GM23248 (cell line): ENCODE measurements around the gene TRIM44. TPM values are rescaled to one million over a fixed set of nuclear protein-coding genes. Genes with fewer than 3 reads are reported as not detected.

ENCODE experiments used
- DNase-seq: peaks from one replicate; pipeline ENCODE4 v3.0.0-alpha.2; 2015
- H2AFZ ChIP-seq: fragments of 200-600 bp; sonication (generic); 2 replicates; pipeline ENCODE4 v1.6.1; 2016; ENCODE audit warnings: antibody characterized with exemption
- H3F3A ChIP-seq: fragments of 200-600 bp; sonication (generic); 2 replicates; pipeline ENCODE4 v1.6.1; 2016; ENCODE audit warnings: mild to moderate bottlenecking, antibody characterized with exemption, mixed run types; ENCODE audit not compliant: insufficient read depth
- H3K27ac ChIP-seq: fragments of 200-600 bp; sonication (generic); 2 replicates; pipeline ENCODE4 v1.5.1; 2016; ENCODE audit warnings: mild to moderate bottlenecking
- H3K27me3 ChIP-seq: fragments of 200-600 bp; sonication (generic); replicated peaks from 2 replicates; pipeline ENCODE4 v1.6.1; 2016; ENCODE audit warnings: mild to moderate bottlenecking; ENCODE audit not compliant: insufficient read depth
- H3K36me3 ChIP-seq: fragments of 200-600 bp; sonication (generic); 2 replicates; pipeline ENCODE4 v1.6.1; 2016; ENCODE audit warnings: low read depth, mild to moderate bottlenecking
- H3K4me1 ChIP-seq: fragments of 200-600 bp; sonication (generic); 2 replicates; pipeline ENCODE4 v1.6.1; 2016; ENCODE audit warnings: mild to moderate bottlenecking; ENCODE audit not compliant: insufficient read depth
- H3K4me2 ChIP-seq: fragments of 200-600 bp; sonication (generic); one replicate; pipeline ENCODE4 v1.6.1; 2016; ENCODE audit warnings: mild to moderate bottlenecking; ENCODE audit not compliant: unreplicated experiment
- H3K4me3 ChIP-seq: fragments of 200-600 bp; sonication (generic); 2 replicates; pipeline ENCODE4 v1.5.1; 2016; ENCODE audit warnings: mild to moderate bottlenecking
- H3K79me2 ChIP-seq: fragments of 200-600 bp; sonication (generic); 2 replicates; pipeline ENCODE4 v1.6.1; 2016; ENCODE audit warnings: mild to moderate bottlenecking; ENCODE audit not compliant: insufficient read depth
- H3K9ac ChIP-seq: fragments of 200-600 bp; sonication (generic); 2 replicates; pipeline ENCODE4 v1.6.1; 2016; ENCODE audit warnings: mild to moderate bottlenecking
- H3K9me2 ChIP-seq: fragments of 200-600 bp; sonication (generic); 2 replicates; pipeline ENCODE4 v1.6.1; 2016; ENCODE audit warnings: mixed run types, mild to moderate bottlenecking, moderate library complexity; ENCODE audit not compliant: insufficient read depth
- H3K9me3 ChIP-seq: fragments of 200-600 bp; sonication (generic); one replicate; pipeline ENCODE4 v1.6.1; 2017; ENCODE audit warnings: low read depth
- H4K20me1 ChIP-seq: fragments of 200-600 bp; sonication (generic); 2 replicates; pipeline ENCODE4 v1.6.0; 2016; ENCODE audit not compliant: insufficient read depth
- EZH2 ChIP-seq: fragments of 200-600 bp; sonication (generic); IDR thresholded peaks from 2 replicates; pipeline ENCODE4 v1.6.1; 2018; ENCODE audit warnings: antibody characterized with exemption, mild to moderate bottlenecking; ENCODE audit not compliant: insufficient read depth, poor library complexity, severe bottlenecking
- EZH2phosphoT487 ChIP-seq: fragments of 200-600 bp; sonication (generic); IDR thresholded peaks from 2 replicates; pipeline ENCODE4 v1.6.1; 2018; ENCODE audit warnings: antibody characterized with exemption, moderate library complexity, mild to moderate bottlenecking, low read depth; ENCODE audit not compliant: insufficient read depth
- WGBS, 2 experiments: methylation state at CpG; one replicate each; pipeline ENCODE4 v1.1.6; 2015 to 2017; ENCODE audit warnings: low lambda C conversion rate in 2 of 2, low coverage in 1 of 2; ENCODE audit errors: missing lambda C conversion rate in 2 of 2; 5-methylcytosine and 5-hydroxymethylcytosine counted together
- in situ Hi-C: fragments of 300-500 bp; cut with MboI; formaldehyde crosslinking; loops from 2 replicates; pipeline ENCODE4 v1.15.0; 2020
- polyA plus RNA-seq: library from polyadenylated mRNA; unstranded; fragments of >200 nt; fragmentation: Nextera tagmentation; extraction: Ambion mirVana; gene quantifications from 2 replicates; pipeline ENCODE4 v1.2.1, GENCODE V29; 2016
- total RNA-seq: library from RNA; depleted of rRNA; stranded (reverse); fragments of >200 nt; shearing (Covaris generic); gene quantifications from 2 replicates; pipeline ENCODE4 v1.2.3, GENCODE V29; 2014

Gene TRIM44
- total and polyA plus RNA-seq, 2 experiments from 2014 or later = 32.2 to 37.1 TPM

DNA sequence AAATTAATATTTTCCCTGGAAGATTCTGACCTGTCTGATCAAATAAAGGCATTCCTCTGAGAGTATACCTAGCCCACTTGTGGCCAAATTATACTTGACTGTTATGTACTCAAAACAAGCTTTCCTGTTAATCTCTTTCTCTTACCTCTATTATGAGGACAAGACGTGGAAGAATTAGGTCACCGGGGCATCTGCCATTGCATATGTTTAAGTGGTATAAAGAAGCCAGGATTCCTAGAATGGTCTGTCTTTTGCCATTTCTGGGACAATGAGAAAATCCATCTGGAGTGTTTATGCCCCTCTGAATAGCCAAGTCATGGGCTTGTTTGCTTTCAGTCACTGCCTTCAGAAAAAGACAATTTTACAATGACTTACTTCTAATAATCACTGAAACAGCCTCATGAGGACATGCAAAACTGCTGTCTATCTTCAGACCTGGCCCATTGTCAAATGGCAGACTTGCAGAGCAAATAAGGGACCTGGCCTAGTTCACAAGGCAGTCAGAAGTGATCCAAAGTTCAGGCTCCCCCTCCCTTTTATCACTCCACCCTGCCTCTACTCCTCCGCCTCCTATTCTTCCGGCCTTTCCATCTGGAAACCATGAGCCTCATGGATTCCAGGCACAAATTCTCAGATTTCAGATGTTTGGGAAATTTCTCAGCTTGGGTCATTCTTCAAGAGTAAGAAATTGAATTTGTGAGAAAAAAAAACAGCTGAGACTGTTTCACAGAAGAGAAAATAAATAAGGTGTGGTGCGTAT is 153.2 kb downstream of the TRIM44 start:
- Histone ChIP-seq H3K4me3 (no peak overlapping the region), H4K20me1 (no peaks in the 10 kb centered on the region), H3K79me2 (no peaks in the 10 kb centered on the region; the same call in 1 of the 2 replicates), H3K9me3 (no peaks in the 10 kb centered on the region), H3F3A (no peaks in the 10 kb centered on the region), H3K4me2 (no peak overlapping the region), H2AFZ (no peak overlapping the region), H3K9me2 (no peaks in the 10 kb centered on the region), H3K27ac (no peak overlapping the region), H3K36me3 (no peaks in the 10 kb centered on the region), H3K9ac (no peak overlapping the region), H3K4me1 (no peaks in the 10 kb centered on the region), H3K27me3 (no peaks in the 10 kb centered on the region)
- DNase-seq = peak; percentile 23
- in situ Hi-C loops = loop anchor here (10.0 kb wide), 2 partner anchors 201 to 331 kb away; partner anchors contain the start of gene FJX1
- WGBS, 2 experiments = 54 to 63% methylated on average over 5 of the region's 5 CpGs
- TF ChIP-seq EZH2phosphoT487 = no peak
- TF ChIP-seq EZH2 = no peak

DNA sequence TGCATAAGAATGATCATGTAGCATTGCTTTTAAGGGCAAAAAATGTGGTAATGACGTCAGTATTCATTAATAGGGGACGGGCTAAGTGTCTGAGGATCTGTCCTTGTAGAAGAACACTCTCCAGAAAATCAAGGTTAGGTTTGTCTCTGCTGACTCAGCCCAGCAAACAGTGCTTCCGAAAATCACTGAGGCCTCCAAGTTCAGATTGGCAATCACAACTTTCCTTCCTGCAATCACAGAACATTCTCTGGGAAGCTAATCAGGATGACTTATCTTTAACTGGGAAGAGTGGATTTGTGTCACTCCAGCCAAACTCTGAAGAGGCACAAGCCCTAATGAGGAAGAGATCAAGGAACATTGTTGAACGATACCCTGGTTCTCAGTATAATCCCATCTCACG is 158.0 kb downstream of the TRIM44 start:
- no peaks in the 10 kb centered on the region; the same call in 1 of the 2 replicates for H3K79me2 ChIP-seq
- no peaks in the 10 kb centered on the region for H3K4me1 ChIP-seq
- no peak for TF ChIP-seq EZH2
- TF ChIP-seq EZH2phosphoT487 = no peak
- H3K36me3 ChIP-seq = no peaks in the 10 kb centered on the region
- H3K27me3 ChIP-seq = no peaks in the 10 kb centered on the region
- H3F3A ChIP-seq = 0 out of 2 replicates have a peak, but pooled peaks cover 6% of the 10 kb centered on the region
- H2AFZ ChIP-seq = no peak overlapping the region
- no peaks in the 10 kb centered on the region for H3K9me3 ChIP-seq
- DNase-seq = no peak
- H3K4me3 ChIP-seq = no peak overlapping the region
- H4K20me1 ChIP-seq = no peaks in the 10 kb centered on the region
- no peaks in the 10 kb centered on the region for H3K9me2 ChIP-seq
- no peak overlapping the region for H3K9ac ChIP-seq
- in situ Hi-C loops = loop anchor here (10.0 kb wide), 1 partner anchor 444 kb away; no protein-coding TSS in a partner anchor
- 85 to 87% methylated on average over 5 of the region's 5 CpGs for WGBS, 2 experiments
- H3K27ac ChIP-seq = no peak overlapping the region
- H3K4me2 ChIP-seq = no peak overlapping the region

DNA sequence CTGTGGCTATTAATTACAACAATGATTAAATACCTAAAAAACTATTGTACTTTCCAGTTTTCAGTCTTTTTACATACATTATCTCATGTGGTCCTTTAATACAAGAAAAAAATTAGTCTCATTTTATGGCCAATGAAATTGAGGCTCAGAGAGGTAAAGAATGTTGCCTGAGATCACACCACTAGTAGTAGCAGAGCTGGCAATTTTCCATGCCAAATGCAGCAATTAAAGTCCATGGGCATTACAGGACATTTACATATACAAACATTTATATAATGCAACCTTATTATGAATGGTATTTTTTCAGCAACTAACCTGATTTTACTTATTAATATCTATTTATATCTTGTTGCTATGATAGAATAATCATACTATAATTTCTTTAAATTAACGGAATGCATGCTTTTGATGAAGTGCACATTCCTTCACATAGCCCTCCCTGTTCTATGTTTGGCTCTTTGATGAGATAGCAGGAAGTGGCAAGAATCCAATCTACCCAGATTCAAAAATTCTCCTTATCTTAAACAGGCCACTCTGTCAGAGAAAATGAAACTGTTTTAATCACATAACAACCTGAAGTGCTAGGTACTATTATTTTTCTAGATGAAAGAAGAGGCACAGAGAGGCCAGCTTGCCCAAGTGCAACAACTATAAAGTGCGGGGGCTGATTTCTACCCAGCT is 160.4 kb downstream of the TRIM44 start:
- Histone ChIP-seq H3K4me3 (no peak overlapping the region), H3K36me3 (no peaks in the 10 kb centered on the region), H3K9ac (no peak overlapping the region), H3K4me2 (no peak overlapping the region), H3K9me3 (no peaks in the 10 kb centered on the region), H2AFZ (no peak overlapping the region), H3K27me3 (no peaks in the 10 kb centered on the region), H3K79me2 (no peaks in the 10 kb centered on the region), H3F3A (0 out of 2 replicates have a peak, but pooled peaks cover 6% of the 10 kb centered on the region), H4K20me1 (no peaks in the 10 kb centered on the region), H3K9me2 (no peaks in the 10 kb centered on the region), H3K27ac (no peak overlapping the region), H3K4me1 (no peaks in the 10 kb centered on the region)
- 91 to 95% methylated on average over 2 of the region's 2 CpGs for WGBS, 2 experiments
- DNase-seq = no peak
- TF ChIP-seq EZH2phosphoT487 = no peak
- TF ChIP-seq EZH2 = no peak
- in situ Hi-C loops = loop anchor here (10.0 kb wide), 1 partner anchor 442 kb away; no protein-coding TSS in a partner anchor

DNA sequence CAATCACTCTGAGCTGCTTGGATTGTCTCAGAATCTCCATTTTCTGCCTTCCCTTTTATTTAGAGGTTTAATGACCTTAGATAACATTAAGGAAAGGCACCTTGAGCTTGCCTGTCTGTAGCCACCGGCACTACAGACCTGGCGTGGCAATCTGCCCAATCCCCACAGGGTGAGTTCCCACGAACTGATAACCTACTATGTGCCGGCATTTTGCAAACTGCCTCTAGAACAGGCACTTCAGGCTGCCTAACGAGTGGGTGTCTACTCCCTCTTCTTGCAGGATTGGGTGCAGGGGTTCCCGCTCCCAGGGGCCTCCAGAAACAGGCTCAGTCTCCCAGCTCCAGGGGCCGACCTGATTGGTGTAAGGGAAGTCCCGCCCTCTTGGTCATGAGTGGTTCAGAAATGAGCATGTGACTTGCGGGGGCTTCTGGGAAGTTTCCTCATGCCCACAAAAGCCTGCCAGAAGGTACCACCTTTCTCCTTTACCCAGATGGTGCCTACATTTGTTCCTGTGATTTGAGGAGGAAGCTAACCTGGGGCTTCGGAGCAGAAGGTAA is 161.2 kb downstream of the TRIM44 start:
- Histone ChIP-seq H4K20me1 (no peaks in the 10 kb centered on the region), H3K79me2 (no peaks in the 10 kb centered on the region), H3K9me3 (no peaks in the 10 kb centered on the region), H3F3A (0 out of 2 replicates have a peak, but pooled peaks cover 6% of the 10 kb centered on the region), H3K9ac (no peak overlapping the region), H3K4me2 (no peak overlapping the region), H2AFZ (no peak overlapping the region), H3K4me3 (no peak overlapping the region), H3K9me2 (no peaks in the 10 kb centered on the region), H3K36me3 (no peaks in the 10 kb centered on the region), H3K27ac (no peak overlapping the region), H3K27me3 (no peaks in the 10 kb centered on the region), H3K4me1 (no peaks in the 10 kb centered on the region)
- no peak for DNase-seq
- 86 to 89% methylated on average over 10 of the region's 10 CpGs for WGBS, 2 experiments
- TF ChIP-seq EZH2phosphoT487 = no peak
- no peak for TF ChIP-seq EZH2
- in situ Hi-C loops = loop anchor here (10.0 kb wide), 1 partner anchor 441 kb away; no protein-coding TSS in a partner anchor
